SHP77 treated with DMSO at 0.1 percent for 48 hours (cell line): ENCODE results near the gene WASHC3.
"Not testable (repeated sequence)": the region's sequence is repeated elsewhere in the genome, so short reads cannot be mapped to it uniquely, and the experiment has no call there.

Source experiments
- DNase-seq: peaks from one replicate; lab custom pipeline; 2025; lab: John Stamatoyannopoulos, UW

The WASHC3 gene

GRCh38 chr12:102050660-102051430, 10.9 kb downstream of the WASHC3 start:
- no peak for DNase-seq

DNA sequence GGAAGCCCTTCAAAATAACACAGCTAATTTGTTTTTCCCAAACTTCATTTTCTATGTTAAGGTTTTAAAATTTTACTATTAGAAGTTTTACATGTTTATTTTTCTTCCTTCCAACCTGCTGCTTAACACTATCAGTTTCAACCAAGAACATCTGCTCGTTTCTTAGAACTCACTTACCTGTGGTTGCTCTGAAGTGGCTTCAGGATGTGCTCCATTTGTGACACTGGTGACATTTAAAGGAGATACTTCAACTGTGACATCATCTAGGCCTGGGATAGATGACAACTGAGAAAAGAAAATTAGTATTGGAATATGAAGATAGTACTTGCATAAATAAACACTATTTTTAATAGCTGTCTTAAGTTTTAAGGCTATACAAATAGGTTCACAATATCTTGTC, 17.9 kb downstream of the WASHC3 start:
- DNase-seq = no peak

- no peak for DNase-seq
These were observed 27.6 kb downstream of the WASHC3 start for GRCh38 chr12:102033991-102034745.

DNA sequence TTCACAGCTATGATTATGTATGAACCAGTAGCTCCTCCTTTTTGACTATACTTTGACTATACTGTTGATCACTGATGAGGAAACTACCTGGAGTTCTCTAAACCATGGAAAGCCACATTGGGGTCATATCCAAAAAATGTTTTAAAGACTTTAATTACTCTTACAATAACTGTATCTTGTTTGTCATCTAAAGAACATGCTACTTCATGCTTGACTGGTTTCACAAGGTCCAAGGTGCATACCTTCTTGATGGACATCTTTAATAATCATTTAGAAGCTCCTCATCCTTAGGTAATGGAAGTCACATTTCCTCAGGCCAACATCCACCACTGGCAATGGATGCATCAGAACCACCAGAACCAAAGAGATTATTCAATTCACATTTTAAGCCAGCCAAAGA, 29.9 kb downstream of the WASHC3 start:
- no peak for DNase-seq

GRCh38 chr12:102029141-102029540, 32.6 kb downstream of the WASHC3 start:
- no peak for DNase-seq

DNA sequence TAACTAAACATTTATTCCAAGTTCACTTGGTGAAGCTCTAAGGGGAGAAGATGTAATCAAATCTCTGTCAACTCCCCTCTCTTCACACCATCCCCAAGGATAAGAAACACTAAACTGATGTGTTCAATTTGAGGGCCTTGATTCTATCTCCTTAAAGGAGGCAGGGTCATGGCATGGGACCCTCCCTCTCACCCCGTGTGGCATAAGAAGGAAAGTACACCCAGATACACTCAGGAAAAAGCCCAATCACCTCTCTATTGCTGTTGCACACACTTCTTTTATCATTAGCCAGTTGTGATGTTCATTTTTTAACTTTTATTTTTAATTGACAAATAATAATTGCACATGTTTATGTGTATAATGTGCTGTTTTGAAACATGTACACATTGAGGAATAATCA, 35.1 kb downstream of the WASHC3 start:
- DNase-seq = no peak

DNA sequence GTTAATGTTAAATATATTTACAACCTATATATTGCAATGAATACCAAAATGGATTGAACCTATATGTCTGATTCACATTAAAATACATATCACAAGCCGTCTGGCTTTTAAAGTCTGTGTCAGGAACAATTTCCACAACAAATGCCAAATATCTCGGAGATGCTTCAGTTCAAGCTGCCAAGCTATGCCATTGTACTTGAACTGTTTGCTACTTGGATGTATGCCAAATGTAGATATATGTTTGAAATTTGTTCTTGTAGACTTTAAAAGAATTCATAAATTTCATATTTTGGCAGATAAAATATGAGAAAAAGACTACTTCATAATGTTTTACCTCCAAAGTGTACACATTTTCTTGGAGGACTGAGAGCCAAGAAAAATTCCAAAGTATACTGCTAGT, 37.0 kb downstream of the WASHC3 start:
- DNase-seq = no peak

DNA sequence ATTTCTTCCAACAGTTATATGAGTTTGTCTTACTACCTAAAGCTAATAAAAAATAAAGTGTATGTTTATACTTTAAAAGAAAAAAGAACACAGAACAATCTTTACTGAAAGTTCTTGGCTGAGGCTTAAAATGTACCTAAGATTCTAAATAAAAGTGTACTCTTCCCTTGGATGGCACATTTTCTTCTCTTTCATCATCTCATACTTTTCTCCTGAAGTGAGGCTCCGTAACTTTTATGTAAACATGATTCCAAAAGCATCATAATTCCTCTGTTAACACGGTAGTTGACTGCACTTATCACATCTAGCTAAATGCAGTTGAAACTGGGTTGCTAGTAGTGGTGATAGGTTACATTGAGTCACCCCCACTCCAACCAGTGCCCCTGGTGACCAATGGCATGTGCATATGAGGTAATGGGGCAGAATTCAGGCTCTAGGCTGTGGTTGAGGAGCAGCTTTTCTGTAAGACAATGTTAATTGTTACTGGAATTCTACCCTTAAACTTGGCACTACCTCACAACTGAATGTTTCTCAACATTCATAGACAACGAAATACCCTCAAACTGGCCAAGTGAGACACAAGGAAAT, 38.4 kb downstream of the WASHC3 start:
- DNase-seq = no peak

DNA sequence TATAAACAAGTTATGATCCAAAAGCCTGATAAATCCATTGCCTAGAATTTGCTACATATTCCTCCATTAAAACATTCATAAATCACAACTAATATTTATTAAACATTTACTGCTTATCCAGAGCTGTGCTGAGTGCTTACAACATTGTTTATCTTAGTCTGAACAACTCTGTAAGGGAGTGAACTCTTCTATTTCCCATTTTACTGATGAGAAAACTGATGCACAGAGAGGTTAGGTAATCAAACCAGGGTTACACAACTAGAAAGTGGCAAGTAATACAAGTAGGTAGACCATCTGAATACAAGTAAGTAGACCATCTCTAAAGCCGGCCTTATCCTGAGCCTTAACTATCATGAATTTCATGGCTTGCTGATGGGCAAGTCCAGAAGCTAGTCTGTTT, 39.5 kb downstream of the WASHC3 start:
- no peak for DNase-seq

- DNase-seq = no peak
These were observed 40.1 kb downstream of the WASHC3 start for GRCh38 chr12:102021540-102022246.

DNA sequence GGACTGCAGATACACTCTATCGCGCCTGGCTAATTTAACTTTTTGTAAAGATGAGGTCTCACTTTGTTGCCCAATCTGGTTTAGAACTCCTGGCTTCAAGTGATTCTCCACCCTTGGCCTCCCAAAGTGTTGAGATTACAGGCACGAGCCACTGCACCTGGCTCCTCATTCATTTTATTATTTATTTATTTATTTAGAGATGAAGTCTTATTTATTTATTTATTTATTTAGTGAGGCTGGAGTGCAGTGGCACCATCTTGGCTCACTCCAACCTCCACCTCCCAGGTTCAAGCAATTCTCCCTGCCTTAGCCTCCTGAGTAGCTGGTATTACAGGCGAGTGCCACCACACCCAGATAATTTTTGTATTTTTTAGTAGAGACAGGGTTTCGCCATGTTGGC, 43.2 kb downstream of the WASHC3 start:
- DNase-seq = not testable (repeated sequence)

DNA sequence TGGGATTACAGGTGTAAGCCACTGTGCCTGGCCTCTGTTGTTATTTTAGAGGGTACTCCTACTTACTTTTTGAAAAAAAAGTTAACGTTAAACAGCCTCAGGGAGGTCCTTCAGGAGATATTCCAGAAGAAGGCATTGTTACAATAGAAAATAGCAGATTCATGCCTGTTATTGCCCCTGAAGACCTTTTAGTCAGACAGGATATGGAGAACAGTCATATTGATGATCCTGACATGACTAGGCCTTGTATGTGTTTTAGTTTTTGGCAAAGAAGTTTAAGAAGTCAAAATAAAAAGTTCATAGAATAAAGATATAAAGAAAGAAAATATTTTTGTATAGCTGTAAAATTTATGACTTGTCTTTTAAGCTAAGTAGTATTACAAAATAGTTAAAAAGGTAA, 45.3 kb downstream of the WASHC3 start:
- DNase-seq = no peak

- DNase-seq = no peak
These were observed 51.4 kb downstream of the WASHC3 start for GRCh38 chr12:102010265-102010994.

DNA sequence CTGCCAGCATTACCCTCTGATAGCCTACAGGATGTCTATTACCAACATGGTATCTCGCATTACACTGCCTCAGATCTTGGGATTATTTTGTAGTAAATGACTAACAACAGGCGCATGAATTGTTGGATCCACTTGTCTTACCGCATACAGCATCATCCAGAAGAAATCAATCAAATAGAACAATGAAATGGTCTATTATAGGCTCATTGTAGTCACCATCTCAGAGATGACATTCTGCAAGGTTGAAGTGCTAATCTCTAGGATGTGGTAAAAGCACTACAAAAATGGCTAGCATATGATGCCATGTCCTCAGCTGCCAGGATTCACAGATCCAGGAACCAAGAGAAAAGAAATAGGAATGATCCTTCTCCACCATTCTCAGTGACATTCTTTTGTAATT, 52.0 kb downstream of the WASHC3 start:
- DNase-seq = no peak

GRCh38 chr12:102008615-102009126, 53.1 kb downstream of the WASHC3 start:
- no peak for DNase-seq

DNA sequence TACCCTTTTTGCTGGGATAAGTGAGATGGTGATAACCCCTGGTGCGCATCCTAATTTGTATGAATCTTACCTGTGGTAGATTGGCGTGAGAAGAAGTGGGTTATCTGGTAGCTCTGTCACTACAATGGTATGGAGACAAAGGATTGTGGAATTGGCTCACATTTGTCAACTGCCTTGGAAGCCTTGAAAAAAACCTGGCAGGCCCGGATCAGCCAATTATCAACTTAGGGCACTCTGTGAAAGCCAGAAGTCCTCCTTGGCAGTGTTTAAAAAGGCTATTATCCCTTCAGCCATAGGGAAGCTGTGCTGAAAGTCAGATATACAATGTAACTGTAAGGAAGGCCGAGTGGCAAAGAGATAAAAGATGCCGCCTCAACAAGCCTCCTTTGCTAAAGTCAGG, 56.5 kb downstream of the WASHC3 start:
- no peak for DNase-seq

GRCh38 chr12:101997102-101997501, 64.7 kb downstream of the WASHC3 start:
- DNase-seq = no peak

DNA sequence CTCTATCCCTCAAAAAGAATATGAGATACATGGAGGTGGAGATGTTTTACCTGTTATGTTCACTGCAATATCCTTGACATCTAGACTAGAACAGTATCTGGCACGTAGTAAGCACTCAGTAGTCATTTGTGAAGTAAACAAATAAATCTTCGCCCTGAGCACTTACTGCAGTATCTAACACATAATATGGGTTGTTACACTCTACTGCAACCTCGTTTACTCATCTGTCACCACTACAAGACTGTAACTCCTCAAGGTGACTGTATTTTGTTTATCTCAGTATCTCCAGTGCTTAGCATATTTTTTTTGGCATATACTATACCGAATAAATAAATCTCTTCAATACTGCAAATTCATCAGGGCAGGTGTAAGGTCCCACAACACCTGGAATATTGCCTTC, 66.1 kb downstream of the WASHC3 start:
- DNase-seq = no peak

DNA sequence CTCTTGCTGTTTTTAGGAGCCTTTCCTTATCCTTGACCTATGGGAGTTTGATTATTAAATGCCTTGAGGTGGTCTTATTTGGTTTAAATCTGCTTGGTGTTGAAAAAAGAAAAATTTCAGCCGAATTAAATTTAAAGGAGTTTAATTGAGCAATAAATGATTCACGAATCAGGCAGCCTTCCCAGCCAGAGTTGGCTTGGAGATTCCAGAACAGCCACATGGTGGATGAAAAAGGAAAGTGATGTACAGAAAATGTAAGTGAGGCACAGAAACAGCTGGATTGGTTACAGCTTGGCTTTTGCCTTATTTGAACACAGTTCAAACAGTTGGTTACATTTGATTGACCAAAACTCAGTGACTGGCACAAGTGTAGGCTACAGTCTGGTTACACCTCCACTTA, 69.7 kb downstream of the WASHC3 start:
- no peak for DNase-seq

DNA sequence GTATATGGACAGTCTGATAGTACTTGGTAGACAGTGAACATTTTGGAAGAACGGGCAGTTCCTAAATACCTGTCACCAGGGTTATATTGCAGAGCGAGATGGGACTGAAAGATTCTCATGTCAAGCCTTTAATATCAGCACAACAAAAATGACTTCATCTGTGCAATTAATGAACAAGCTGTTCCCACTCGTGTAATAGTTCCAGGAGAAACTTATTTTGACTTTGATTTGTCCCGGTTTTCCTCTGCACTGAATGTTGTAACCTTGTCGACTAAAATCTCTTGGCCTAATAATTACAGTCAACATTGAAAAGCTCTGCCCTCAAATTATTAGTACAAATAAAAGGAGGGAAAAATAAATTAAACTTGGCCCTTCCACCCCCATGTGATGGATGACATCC, 79.5 kb downstream of the WASHC3 start:
- no peak for DNase-seq

DNA sequence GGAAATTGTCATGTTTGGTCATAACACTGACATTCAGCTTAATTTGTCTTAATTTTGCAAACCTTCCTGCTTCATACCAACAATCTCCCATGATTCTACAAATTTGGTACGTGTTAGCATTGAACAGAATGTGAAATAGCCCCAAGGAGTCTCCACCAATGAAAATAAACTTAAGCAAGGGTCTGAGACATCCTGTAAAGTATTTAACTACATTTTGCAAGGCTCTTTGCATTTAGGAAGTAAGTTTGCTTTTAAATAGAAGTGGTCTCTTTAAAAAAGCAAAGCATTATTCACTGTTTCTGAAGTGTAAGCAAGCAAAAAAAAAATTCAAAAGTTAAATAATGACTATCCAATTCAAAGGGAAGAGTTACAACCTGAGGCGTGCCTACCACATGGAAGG, 79.9 kb downstream of the WASHC3 start:
- DNase-seq = no peak

DNA sequence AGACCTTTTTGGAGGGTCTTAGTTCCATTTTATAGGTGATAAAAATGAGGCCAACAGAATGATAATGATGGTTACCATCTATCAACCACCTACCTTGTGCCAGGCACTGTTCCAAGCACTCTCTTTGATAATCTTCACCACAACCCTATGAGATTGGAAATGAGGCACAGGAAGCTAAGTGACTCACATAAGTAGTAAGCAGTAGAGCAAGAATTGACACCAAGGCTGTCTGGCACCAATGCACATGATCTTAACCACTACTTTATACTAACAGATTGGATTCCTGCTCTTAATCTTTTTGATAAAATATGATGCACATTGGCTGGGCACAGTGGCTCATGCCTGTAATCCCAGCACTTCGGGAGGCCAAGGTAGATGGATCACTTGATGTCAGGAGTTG, 93.0 kb downstream of the WASHC3 start:
- no peak for DNase-seq
